Type B pancreatic cell (in vitro differentiated cells): ENCODE data around the gene FLCN. TPM values are rescaled to one million over a fixed set of nuclear protein-coding genes. Genes with fewer than 3 reads are reported as not detected.

Source experiments
- DNase-seq: peaks from one replicate; pipeline ENCODE4 v3.0.0; 2021; ENCODE audit warnings: mixed read lengths; ENCODE audit not compliant: unreplicated experiment; ENCODE audit errors: extremely low spot score
- H3K27ac Mint-ChIP-seq: 2 replicates; pipeline ENCODE4 v1.8.0; 2021; ENCODE audit warnings: mild to moderate bottlenecking, mixed read lengths
- H3K27me3 Mint-ChIP-seq: 2 replicates; pipeline ENCODE4 v1.8.0; 2021; ENCODE audit warnings: mixed read lengths
- H3K36me3 Mint-ChIP-seq: 2 replicates; pipeline ENCODE4 v1.8.0; 2021; ENCODE audit warnings: mixed read lengths
- H3K4me1 Mint-ChIP-seq: one replicate; pipeline ENCODE4 v1.8.0; 2021; ENCODE audit warnings: mixed read lengths; ENCODE audit not compliant: unreplicated experiment
- H3K4me3 Mint-ChIP-seq: 2 replicates; pipeline ENCODE4 v1.8.0; 2021; ENCODE audit warnings: mild to moderate bottlenecking, mixed read lengths
- H3K9me3 Mint-ChIP-seq: 2 replicates; pipeline ENCODE4 v1.8.0; 2021; ENCODE audit warnings: mixed read lengths
- total RNA-seq: library from RNA; stranded (reverse); gene quantifications from 2 replicates; pipeline ENCODE4 v1.2.1, GENCODE V29; 2021; ENCODE audit warnings: low replicate concordance
- TF ChIP-seq, protein P1 (sequence below): fragments of 200-600 bp; sonication (generic); conservative IDR thresholded peaks from 2 replicates; pipeline ENCODE4 v1.5.0; 2021; ENCODE audit warnings: antibody characterized with exemption, mild to moderate bottlenecking

The FLCN gene
- total RNA-seq, 1 donor from 2014 or later: 55.8 TPM

DNA sequence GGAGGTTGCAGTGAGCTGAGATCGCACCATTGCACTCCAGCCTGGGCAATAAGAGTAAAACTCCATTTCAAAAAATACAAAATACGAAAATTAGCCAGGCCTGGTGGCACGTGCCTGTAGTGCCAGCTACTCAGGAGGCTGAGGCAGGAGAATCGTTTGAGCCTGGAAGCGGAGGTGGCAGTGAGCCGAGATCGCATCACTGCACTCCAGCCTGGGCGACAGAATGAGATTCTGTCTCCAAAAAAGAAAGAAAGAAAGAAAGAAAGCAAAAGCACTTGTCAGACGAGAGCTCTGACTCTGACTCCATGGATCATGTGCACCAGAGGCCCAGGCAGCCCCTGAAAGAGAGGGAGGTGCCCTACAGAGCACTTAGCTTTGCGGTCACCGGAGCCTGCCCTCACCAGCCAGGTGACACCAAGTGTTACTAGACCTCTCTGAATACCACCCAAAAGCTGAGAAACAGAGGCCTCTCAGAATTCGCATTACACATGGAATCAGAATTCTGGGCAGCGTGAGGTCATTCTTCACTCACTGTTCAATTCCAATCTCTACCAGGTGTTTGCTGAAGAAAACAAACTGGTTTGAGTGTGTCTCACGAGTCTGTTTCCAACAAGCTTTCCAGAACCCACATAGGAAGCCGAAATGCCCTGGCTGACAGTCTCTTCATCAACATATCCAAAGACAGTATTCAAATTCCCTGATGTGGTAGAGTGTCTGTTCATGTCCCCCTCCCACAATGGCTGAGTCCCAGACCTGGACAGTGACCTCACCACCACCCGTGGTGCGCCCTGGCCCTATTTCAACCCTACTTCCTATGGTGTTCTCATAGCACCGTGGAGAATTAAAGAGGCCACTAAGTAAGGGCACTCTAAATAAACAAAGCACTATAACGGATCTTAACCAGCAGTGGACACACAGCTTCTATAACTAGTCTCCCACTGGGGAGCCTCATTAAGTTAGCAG is 1.5 kb downstream of the FLCN start:
- no peaks in the 10 kb centered on the region for H3K9me3 Mint-ChIP-seq
- H3K36me3 Mint-ChIP-seq: no peaks in the 10 kb centered on the region
- peak overlapping the region; percentile 99 for H3K4me3 Mint-ChIP-seq
- peaks cover 16% of the 10 kb centered on the region for H3K4me1 Mint-ChIP-seq
- DNase-seq: no peak
- H3K27me3 Mint-ChIP-seq: no peaks in the 10 kb centered on the region
- TF ChIP-seq, protein P1, sequence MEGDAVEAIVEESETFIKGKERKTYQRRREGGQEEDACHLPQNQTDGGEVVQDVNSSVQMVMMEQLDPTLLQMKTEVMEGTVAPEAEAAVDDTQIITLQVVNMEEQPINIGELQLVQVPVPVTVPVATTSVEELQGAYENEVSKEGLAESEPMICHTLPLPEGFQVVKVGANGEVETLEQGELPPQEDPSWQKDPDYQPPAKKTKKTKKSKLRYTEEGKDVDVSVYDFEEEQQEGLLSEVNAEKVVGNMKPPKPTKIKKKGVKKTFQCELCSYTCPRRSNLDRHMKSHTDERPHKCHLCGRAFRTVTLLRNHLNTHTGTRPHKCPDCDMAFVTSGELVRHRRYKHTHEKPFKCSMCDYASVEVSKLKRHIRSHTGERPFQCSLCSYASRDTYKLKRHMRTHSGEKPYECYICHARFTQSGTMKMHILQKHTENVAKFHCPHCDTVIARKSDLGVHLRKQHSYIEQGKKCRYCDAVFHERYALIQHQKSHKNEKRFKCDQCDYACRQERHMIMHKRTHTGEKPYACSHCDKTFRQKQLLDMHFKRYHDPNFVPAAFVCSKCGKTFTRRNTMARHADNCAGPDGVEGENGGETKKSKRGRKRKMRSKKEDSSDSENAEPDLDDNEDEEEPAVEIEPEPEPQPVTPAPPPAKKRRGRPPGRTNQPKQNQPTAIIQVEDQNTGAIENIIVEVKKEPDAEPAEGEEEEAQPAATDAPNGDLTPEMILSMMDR: no peak
- H3K27ac Mint-ChIP-seq: peak overlapping the region; percentile 99

DNA sequence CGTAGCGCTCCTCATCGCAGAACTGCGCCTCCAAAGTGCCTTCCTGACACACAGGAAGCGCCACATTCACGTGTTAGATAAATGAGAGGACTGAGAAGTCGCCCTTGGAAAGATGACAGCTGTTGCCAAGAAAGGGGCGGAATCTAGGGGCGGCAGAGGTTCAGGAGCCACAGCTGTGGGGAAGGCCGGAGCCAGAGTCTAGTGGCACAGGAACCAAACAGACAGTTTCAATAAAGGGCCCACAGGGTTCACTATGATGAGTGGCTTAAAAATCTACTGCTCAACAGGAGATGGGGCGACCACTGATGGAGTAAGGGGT is 4.7 kb downstream of the FLCN start:
- Mint-ChIP-seq H3K27ac (peak overlapping the region; percentile 33), H3K4me1 (peaks cover 16% of the 10 kb centered on the region), H3K9me3 (no peaks in the 10 kb centered on the region), H3K4me3 (peak overlapping the region; percentile 7), H3K36me3 (peaks cover 5% of the 10 kb centered on the region), H3K27me3 (no peaks in the 10 kb centered on the region)
- no peak for DNase-seq
- TF ChIP-seq, protein P1: no peak

DNA sequence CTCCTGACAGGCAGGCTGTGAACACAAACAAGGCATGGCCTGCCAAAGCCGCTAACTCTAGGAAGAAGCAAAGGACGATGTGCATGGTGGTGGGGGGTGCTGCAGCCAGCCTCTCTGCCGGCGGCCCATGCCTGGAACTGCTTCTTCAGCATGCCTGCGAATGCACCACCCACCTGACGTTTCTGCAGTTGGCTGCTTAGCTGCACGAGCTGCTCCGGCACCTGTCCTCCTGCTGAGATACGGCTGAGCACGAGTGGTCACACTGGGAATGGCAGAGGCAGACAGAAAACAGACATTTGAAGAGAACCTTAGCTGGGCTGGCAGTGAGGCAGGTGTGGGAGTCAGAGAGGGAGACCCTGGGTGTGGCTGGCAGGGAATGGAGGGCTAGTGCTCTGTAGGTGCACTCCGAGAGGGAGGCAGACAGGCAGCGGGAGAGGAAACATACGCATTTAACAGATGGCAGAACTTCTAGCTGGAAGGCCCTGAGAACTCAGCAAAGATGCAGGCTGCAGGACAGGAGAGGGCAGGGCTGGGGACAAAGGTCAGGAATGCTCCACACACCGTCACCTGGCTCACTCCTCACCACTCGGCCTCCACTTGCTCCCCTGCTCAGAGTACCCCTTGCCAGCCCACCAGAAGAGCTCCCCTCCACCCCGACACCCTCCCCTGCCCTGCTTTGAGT is 5.2 kb downstream of the FLCN start:
- Mint-ChIP-seq H3K36me3 (peaks cover 5% of the 10 kb centered on the region), H3K4me3 (peak overlapping the region; percentile 50), H3K4me1 (peaks cover 16% of the 10 kb centered on the region), H3K27ac (peak overlapping the region; percentile 33), H3K27me3 (no peaks in the 10 kb centered on the region), H3K9me3 (no peaks in the 10 kb centered on the region)
- no peak for DNase-seq
- TF ChIP-seq, protein P1: no peak

DNA sequence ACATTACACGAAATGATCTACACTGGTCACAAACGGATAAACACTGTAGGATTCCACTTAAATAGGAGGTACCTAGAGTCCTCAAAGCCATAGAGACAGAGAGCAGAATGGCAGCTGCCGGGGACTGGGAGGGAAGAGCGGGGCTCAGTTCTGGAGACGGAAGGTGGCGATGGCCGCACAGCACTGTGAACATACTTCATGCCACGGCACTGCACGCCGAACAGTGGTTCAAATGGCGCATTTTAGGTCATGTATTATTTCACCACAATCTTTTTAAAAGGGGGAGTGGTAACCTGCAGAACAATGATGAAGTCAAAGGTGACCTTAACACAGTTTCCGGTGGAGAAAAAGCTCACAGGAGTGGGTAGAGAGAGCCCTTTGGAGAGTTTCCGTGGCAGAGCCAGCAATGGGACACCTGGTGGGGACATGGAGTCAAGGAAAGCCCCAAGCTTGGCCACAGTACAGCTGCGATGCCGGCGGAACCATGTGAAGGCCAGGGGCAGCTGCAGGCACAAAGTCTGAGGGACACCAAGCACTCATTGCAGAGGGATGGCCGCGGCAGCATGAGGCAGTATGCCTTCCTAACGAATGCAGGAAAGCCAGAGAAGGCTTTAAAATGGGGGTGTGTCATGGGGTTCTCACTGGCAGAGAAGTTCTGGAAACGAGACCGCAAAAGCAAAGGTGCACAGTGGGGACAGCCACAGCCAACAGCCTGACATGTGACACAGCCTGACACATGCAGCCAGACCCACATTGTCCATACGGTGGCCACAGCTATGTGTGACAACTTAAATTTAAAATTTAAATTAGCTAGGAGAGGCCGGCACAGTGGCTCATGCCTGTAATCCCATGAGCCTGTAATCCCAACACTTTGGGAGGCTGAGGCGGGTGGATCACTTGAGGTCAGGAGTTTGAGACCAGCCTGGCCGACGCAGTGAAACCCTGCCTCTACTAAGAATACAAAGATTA is 7.3 kb downstream of the FLCN start:
- Mint-ChIP-seq H3K9me3 (no peaks in the 10 kb centered on the region), H3K27me3 (no peaks in the 10 kb centered on the region), H3K4me3 (no peak overlapping the region), H3K4me1 (no peaks in the 10 kb centered on the region), H3K27ac (no peak overlapping the region), H3K36me3 (peaks cover 10% of the 10 kb centered on the region)
- no peak for DNase-seq
- TF ChIP-seq, protein P1: no peak
